Effector memory CD4-positive, alpha-beta T cell (primary cell): ENCODE results near the gene KCTD10.

Source experiments
- DNase-seq, 3 donors: peaks; one replicate each; pipeline ENCODE4 v3.0.0-alpha.2; 2020
- H3K27ac ChIP-seq: 2 replicates; pipeline ENCODE4 v1.7.0; 2013; ENCODE audit warnings: mild to moderate bottlenecking, low read length, moderate library complexity; ENCODE audit not compliant: insufficient read depth, poor library complexity, severe bottlenecking
- H3K27me3 ChIP-seq: replicated peaks from 2 replicates; pipeline ENCODE4 v1.7.0; 2013; ENCODE audit warnings: mild to moderate bottlenecking, low read length; ENCODE audit not compliant: insufficient read depth, control insufficient read depth, poor library complexity, severe bottlenecking
- H3K36me3 ChIP-seq: 2 replicates; pipeline ENCODE4 v1.7.0; 2013; ENCODE audit warnings: mild to moderate bottlenecking, low read length, moderate library complexity; ENCODE audit not compliant: control insufficient read depth, insufficient read depth
- H3K4me1 ChIP-seq: 2 replicates; pipeline ENCODE4 v1.7.0; 2013; ENCODE audit warnings: low read length, mild to moderate bottlenecking; ENCODE audit not compliant: control insufficient read depth, insufficient read depth, poor library complexity, severe bottlenecking
- H3K4me3 ChIP-seq: 2 replicates; pipeline ENCODE4 v1.7.0; 2013; ENCODE audit warnings: low read length, low read depth, mild to moderate bottlenecking; ENCODE audit not compliant: insufficient read depth, poor library complexity, severe bottlenecking
- H3K9me3 ChIP-seq: 2 replicates; pipeline ENCODE4 v1.7.0; 2013; ENCODE audit warnings: mild to moderate bottlenecking, low read length, moderate library complexity; ENCODE audit not compliant: control insufficient read depth

KCTD10 gene

GRCh38 chr12:109513977-109514376 is 36.9 kb upstream of the KCTD10 start:
- Histone ChIP-seq H3K9me3 (no peaks in the 10 kb centered on the region), H3K4me1 (no peaks in the 10 kb centered on the region), H3K27me3 (no peaks in the 10 kb centered on the region), H3K4me3 (no peak overlapping the region), H3K27ac (no peak overlapping the region), H3K36me3 (peaks cover 72% of the 10 kb centered on the region)
- DNase-seq = no peak

- H3K27me3 ChIP-seq = no peaks in the 10 kb centered on the region
- H3K27ac ChIP-seq = no peak overlapping the region
- H3K4me3 ChIP-seq = no peak overlapping the region
- H3K9me3 ChIP-seq = no peaks in the 10 kb centered on the region
- DNase-seq = no peak
- no peaks in the 10 kb centered on the region for H3K4me1 ChIP-seq
- peaks cover 68% of the 10 kb centered on the region for H3K36me3 ChIP-seq
Measured at GRCh38 chr12:109513051-109513450, 36.0 kb upstream of the KCTD10 start.

GRCh38 chr12:109512608-109513007 is 35.5 kb upstream of the KCTD10 start:
- Histone ChIP-seq H3K9me3 (no peaks in the 10 kb centered on the region), H3K4me1 (no peaks in the 10 kb centered on the region), H3K36me3 (peaks cover 68% of the 10 kb centered on the region), H3K27me3 (no peaks in the 10 kb centered on the region), H3K4me3 (no peak overlapping the region), H3K27ac (no peak overlapping the region)
- DNase-seq = no peak

- H3K27me3 ChIP-seq = no peaks in the 10 kb centered on the region
- H3K4me1 ChIP-seq = no peaks in the 10 kb centered on the region
- H3K9me3 ChIP-seq = no peaks in the 10 kb centered on the region
- H3K36me3 ChIP-seq = peaks cover 79% of the 10 kb centered on the region
- no peak overlapping the region for H3K27ac ChIP-seq
- no peak overlapping the region for H3K4me3 ChIP-seq
- no peak for DNase-seq
Measured at GRCh38 chr12:109510196-109510595, 33.1 kb upstream of the KCTD10 start.

- Histone ChIP-seq H3K27ac (no peak overlapping the region), H3K36me3 (peaks cover 83% of the 10 kb centered on the region), H3K4me1 (no peaks in the 10 kb centered on the region), H3K4me3 (no peak overlapping the region), H3K27me3 (no peaks in the 10 kb centered on the region), H3K9me3 (no peaks in the 10 kb centered on the region)
- no peak for DNase-seq
Measured at GRCh38 chr12:109504068-109504467, 27.0 kb upstream of the KCTD10 start.

GRCh38 chr12:109503611-109504010 is 26.5 kb upstream of the KCTD10 start:
- Histone ChIP-seq H3K4me1 (no peaks in the 10 kb centered on the region), H3K36me3 (peaks cover 87% of the 10 kb centered on the region), H3K27ac (no peak overlapping the region), H3K4me3 (no peak overlapping the region), H3K9me3 (no peaks in the 10 kb centered on the region), H3K27me3 (no peaks in the 10 kb centered on the region)
- DNase-seq = no peak

GRCh38 chr12:109502332-109502731 is 25.2 kb upstream of the KCTD10 start:
- no peak overlapping the region for H3K4me3 ChIP-seq
- no peak overlapping the region for H3K27ac ChIP-seq
- peaks cover 88% of the 10 kb centered on the region for H3K36me3 ChIP-seq
- H3K9me3 ChIP-seq = no peaks in the 10 kb centered on the region
- DNase-seq = no peak
- no peaks in the 10 kb centered on the region for H3K4me1 ChIP-seq
- no peaks in the 10 kb centered on the region for H3K27me3 ChIP-seq

- Histone ChIP-seq H3K27ac (no peak overlapping the region), H3K9me3 (no peaks in the 10 kb centered on the region), H3K36me3 (peaks cover 79% of the 10 kb centered on the region), H3K27me3 (no peaks in the 10 kb centered on the region), H3K4me1 (no peaks in the 10 kb centered on the region), H3K4me3 (no peak overlapping the region)
- no peak for DNase-seq
Measured at GRCh38 chr12:109501299-109501698, 24.2 kb upstream of the KCTD10 start.

GRCh38 chr12:109500406-109501185 is 23.5 kb upstream of the KCTD10 start:
- H3K36me3 ChIP-seq = peaks cover 73% of the 10 kb centered on the region
- H3K4me1 ChIP-seq = no peaks in the 10 kb centered on the region
- no peak for DNase-seq
- no peak overlapping the region for H3K4me3 ChIP-seq
- H3K27me3 ChIP-seq = no peaks in the 10 kb centered on the region
- no peaks in the 10 kb centered on the region for H3K9me3 ChIP-seq
- H3K27ac ChIP-seq = no peak overlapping the region

- no peak for DNase-seq
- H3K27me3 ChIP-seq = no peaks in the 10 kb centered on the region
- no peak overlapping the region for H3K4me3 ChIP-seq
- no peaks in the 10 kb centered on the region for H3K9me3 ChIP-seq
- H3K36me3 ChIP-seq = peaks cover 72% of the 10 kb centered on the region
- no peak overlapping the region for H3K27ac ChIP-seq
- H3K4me1 ChIP-seq = no peaks in the 10 kb centered on the region
Measured at GRCh38 chr12:109497675-109498074, 20.6 kb upstream of the KCTD10 start.
